MM.1S (cell line): ENCODE measurements around the gene LALBA.
"Not testable (repeated sequence)": the region's sequence is repeated elsewhere in the genome, so short reads cannot be mapped to it uniquely, and the experiment has no call there.

ENCODE experiments used
- DNase-seq: peaks from one replicate; pipeline ENCODE4 v3.0.0-alpha.2; 2015
- H2AFZ ChIP-seq: fragments of 300-600 bp; sonication (generic); 2 replicates; pipeline ENCODE4 v1.6.0; 2016; ENCODE audit warnings: antibody characterized with exemption, low read length
- H3F3A ChIP-seq: fragments of 300-600 bp; sonication (generic); 2 replicates; pipeline ENCODE4 v1.6.1; 2016; ENCODE audit warnings: mild to moderate bottlenecking, antibody characterized with exemption, low read length, moderate library complexity, mixed read lengths; ENCODE audit not compliant: insufficient read depth
- H3K27ac ChIP-seq: fragments of 300-600 bp; sonication (generic); 2 replicates; pipeline ENCODE4 v1.5.1; 2016; ENCODE audit warnings: mild to moderate bottlenecking, low read length
- H3K27me3 ChIP-seq: fragments of 300-600 bp; sonication (generic); replicated peaks from 2 replicates; pipeline ENCODE4 v1.6.0; 2016; ENCODE audit warnings: low read length; ENCODE audit not compliant: insufficient read depth
- H3K36me3 ChIP-seq: fragments of 300-600 bp; sonication (generic); replicated peaks from 2 replicates; pipeline ENCODE4 v1.6.1; 2016; ENCODE audit warnings: mild to moderate bottlenecking, low read length, mixed read lengths; ENCODE audit not compliant: insufficient read depth
- H3K4me1 ChIP-seq: fragments of 300-600 bp; sonication (generic); 2 replicates; pipeline ENCODE4 v1.6.1; 2016; ENCODE audit warnings: low read length, mixed read lengths
- H3K4me2 ChIP-seq: fragments of 300-600 bp; sonication (generic); 2 replicates; pipeline ENCODE4 v1.6.0; 2016; ENCODE audit warnings: low read depth, low read length
- H3K4me3 ChIP-seq: fragments of 300-600 bp; sonication (generic); 2 replicates; pipeline ENCODE4 v1.5.1; 2016; ENCODE audit warnings: low read length, mixed read lengths
- H3K79me2 ChIP-seq: fragments of 300-600 bp; sonication (generic); 2 replicates; pipeline ENCODE4 v1.6.1; 2016; ENCODE audit warnings: mixed run types, low read length, mixed read lengths
- H3K9ac ChIP-seq: fragments of 300-600 bp; sonication (generic); 2 replicates; pipeline ENCODE4 v1.6.1; 2016; ENCODE audit warnings: low read length, mixed read lengths
- H3K9me2 ChIP-seq: fragments of 300-600 bp; sonication (generic); replicated peaks from 2 replicates; pipeline ENCODE4 v1.6.1; 2016; ENCODE audit warnings: mild to moderate bottlenecking, low read length, mixed read lengths; ENCODE audit not compliant: insufficient read depth
- H3K9me3 ChIP-seq: fragments of 300-600 bp; sonication (generic); replicated peaks from 2 replicates; pipeline ENCODE4 v1.6.1; 2016; ENCODE audit warnings: mild to moderate bottlenecking, low read length, mixed read lengths; ENCODE audit not compliant: insufficient read depth
- H4K20me1 ChIP-seq: fragments of 300-600 bp; sonication (generic); 2 replicates; pipeline ENCODE4 v1.6.1; 2016; ENCODE audit warnings: mild to moderate bottlenecking, low read length, moderate library complexity, mixed read lengths; ENCODE audit not compliant: insufficient read depth
- EZH2 ChIP-seq: fragments of 300-600 bp; sonication (generic); optimal IDR thresholded peaks from 2 replicates; pipeline ENCODE3; 2017; ENCODE audit warnings: low read depth, mild to moderate bottlenecking, antibody characterized with exemption, low read length, mixed read lengths
- EZH2phosphoT487 ChIP-seq: fragments of 300-600 bp; sonication (generic); IDR thresholded peaks from 2 replicates; pipeline ENCODE4 v1.6.1; 2018; ENCODE audit warnings: antibody characterized with exemption, low read length
- TF ChIP-seq, protein P1 (sequence below): fragments of 300-600 bp; sonication (generic); IDR thresholded peaks from 2 replicates; pipeline ENCODE4 v1.5.1; 2016; ENCODE audit warnings: antibody characterized with exemption, low read length, mixed read lengths

Gene LALBA

DNA sequence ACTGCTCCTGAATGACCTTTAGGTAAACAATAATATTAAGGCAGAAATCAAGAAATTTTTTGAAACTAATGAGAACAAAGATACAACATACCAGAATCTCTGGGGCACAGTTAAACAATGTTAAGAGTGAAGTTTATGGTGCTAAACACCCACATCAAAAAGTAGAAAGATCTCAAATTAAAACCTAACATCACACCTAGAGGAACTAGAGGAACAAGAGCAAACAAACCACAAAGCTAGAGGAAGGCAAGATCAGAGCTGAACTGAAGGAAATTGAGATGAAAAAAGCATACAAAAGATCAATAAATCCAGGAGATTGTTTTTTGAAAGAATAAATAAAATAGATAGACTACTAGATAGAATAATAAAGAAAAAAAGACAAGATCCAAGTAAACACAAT, 37.2 kb downstream of the LALBA start:
- TF ChIP-seq, protein P1, sequence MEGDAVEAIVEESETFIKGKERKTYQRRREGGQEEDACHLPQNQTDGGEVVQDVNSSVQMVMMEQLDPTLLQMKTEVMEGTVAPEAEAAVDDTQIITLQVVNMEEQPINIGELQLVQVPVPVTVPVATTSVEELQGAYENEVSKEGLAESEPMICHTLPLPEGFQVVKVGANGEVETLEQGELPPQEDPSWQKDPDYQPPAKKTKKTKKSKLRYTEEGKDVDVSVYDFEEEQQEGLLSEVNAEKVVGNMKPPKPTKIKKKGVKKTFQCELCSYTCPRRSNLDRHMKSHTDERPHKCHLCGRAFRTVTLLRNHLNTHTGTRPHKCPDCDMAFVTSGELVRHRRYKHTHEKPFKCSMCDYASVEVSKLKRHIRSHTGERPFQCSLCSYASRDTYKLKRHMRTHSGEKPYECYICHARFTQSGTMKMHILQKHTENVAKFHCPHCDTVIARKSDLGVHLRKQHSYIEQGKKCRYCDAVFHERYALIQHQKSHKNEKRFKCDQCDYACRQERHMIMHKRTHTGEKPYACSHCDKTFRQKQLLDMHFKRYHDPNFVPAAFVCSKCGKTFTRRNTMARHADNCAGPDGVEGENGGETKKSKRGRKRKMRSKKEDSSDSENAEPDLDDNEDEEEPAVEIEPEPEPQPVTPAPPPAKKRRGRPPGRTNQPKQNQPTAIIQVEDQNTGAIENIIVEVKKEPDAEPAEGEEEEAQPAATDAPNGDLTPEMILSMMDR, result no peak

DNA sequence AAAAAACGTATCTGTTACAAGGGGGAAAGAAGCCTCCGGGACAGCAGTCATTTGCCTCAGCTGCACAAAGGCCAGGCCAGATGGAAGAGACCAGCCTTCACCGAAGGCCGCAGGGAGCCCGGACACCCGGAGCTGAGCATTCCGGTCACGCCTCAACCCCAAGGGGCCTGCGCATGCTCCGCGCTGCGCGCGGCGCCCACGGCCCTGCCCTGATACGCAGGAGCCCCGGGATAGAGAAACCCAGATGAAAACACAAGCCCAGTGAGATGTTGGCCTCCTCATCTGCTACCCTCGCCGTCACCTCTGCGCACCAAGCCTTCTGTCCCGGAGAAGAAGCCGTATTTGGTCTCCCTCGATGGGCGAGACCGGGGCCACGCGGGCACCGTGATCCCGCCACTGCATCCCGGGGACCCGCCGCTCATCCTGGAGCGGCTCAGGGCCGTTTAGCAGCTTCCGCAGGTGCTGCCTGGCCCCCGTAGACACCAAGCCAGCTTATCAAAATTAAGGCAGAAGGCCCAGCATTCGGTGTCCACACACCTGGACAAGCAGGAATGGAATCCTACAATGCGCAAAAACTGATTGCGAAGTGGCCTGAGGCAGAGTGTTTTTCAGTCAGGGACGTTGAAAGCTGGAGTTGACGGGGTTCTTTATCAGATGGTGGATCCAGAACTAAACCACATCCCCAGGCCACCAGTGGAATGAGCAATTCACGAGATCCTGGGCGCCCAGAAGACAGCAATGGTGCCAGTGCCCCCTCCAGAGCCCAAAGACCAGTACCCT, 41.8 kb downstream of the LALBA start:
- Histone ChIP-seq H3K27ac (no peak overlapping the region), H3K27me3 (no peaks in the 10 kb centered on the region), H4K20me1 (no peaks in the 10 kb centered on the region), H2AFZ (no peak overlapping the region), H3K9ac (no peak overlapping the region), H3K9me2 (no peaks in the 10 kb centered on the region), H3K9me3 (no peaks in the 10 kb centered on the region), H3F3A (no peaks in the 10 kb centered on the region), H3K36me3 (no peaks in the 10 kb centered on the region), H3K4me2 (no peak overlapping the region), H3K4me1 (no peaks in the 10 kb centered on the region), H3K4me3 (no peak overlapping the region), H3K79me2 (no peaks in the 10 kb centered on the region)
- TF ChIP-seq EZH2 (no peak), EZH2phosphoT487 (no peak)
- TF ChIP-seq, protein P1, result no peak
- no peak for DNase-seq

More for the DNA sequence above, 37.2 kb downstream of the LALBA start:
- Histone ChIP-seq H3K9me2 (no peaks in the 10 kb centered on the region), H3K27ac (no peak overlapping the region), H3K79me2 (no peaks in the 10 kb centered on the region), H3K36me3 (no peaks in the 10 kb centered on the region), H3K27me3 (no peaks in the 10 kb centered on the region), H3K4me1 (no peaks in the 10 kb centered on the region), H3K9me3 (no peaks in the 10 kb centered on the region), H3K4me2 (no peak overlapping the region), H4K20me1 (no peaks in the 10 kb centered on the region), H2AFZ (no peak overlapping the region), H3K4me3 (no peak overlapping the region), H3K9ac (no peak overlapping the region), H3F3A (no peaks in the 10 kb centered on the region)
- no peak for DNase-seq

DNA sequence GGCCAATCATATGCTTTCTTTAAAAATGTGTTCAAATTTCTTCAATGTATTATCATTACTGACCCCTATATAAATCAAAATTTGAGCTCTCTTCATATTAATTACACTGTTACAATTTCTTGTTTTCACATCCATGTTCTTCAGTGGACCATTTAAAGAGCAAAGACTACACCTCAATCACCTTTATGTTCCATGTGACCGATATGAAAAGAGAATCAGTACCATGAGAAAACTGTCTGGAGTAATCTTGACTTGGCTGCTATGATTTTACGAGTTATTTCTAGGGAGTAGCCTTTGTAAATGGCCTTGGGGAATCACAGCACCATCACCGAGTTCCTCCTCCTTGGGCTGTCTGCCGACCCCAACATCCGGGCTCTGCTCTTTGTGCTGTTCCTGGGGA, 44.5 kb downstream of the LALBA start, which contains the start of gene OR8S1:
Gene OR8S1 (plus strand): TSS at position 301 of the 400 bp plus-strand sequence. CDS start 0 bp downstream, at position 301.
- TF ChIP-seq EZH2 (no peak), EZH2phosphoT487 (no peak)
- TF ChIP-seq, protein P1, result no peak
- Histone ChIP-seq H3F3A (no peaks in the 10 kb centered on the region), H3K9ac (no peak within 1 kb of the TSS), H3K4me1 (no peaks in the 10 kb centered on the region), H3K27me3 (no peaks in the 10 kb centered on the region), H3K79me2 (no peaks in the 10 kb centered on the region), H4K20me1 (no peaks in the 10 kb centered on the region), H3K4me3 (no peak within 1 kb of the TSS), H2AFZ (no peak within 1 kb of the TSS), H3K27ac (no peak within 1 kb of the TSS), H3K9me2 (no peaks in the 10 kb centered on the region), H3K36me3 (no peaks in the 10 kb centered on the region), H3K9me3 (no peaks in the 10 kb centered on the region), H3K4me2 (no peak within 1 kb of the TSS)
- no peak for DNase-seq

DNA sequence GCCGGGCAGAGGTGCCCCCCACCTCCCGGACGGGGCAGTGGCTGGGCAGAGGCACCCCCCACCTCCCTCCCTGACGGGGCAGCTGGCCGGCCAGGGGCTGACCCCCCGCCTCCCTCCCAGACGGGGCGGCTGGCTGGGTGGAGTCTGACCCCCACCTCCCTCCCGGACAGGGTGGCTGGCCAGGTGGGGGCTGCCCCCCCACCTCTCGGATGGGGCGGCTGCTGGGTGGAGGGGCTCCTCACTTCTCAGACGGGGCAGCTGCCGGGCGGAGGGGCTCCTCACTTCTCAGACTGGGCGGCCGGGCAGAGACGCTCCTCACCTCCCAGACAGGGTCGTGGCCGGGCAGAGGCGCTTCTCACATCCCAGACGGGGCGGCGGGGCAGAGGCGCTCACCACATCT, 49.5 kb downstream of the LALBA start:
- H3K79me2 ChIP-seq, H3K4me1 ChIP-seq, DNase-seq, H3F3A ChIP-seq, H3K27ac ChIP-seq, H3K9me3 ChIP-seq, H3K4me3 ChIP-seq, H4K20me1 ChIP-seq, H3K9me2 ChIP-seq, H3K27me3 ChIP-seq, H3K9ac ChIP-seq, H3K36me3 ChIP-seq, H2AFZ ChIP-seq, H3K4me2 ChIP-seq: not testable (repeated sequence)
